ENCODE results near the gene MCCD1. TPM values are rescaled to one million over a fixed set of nuclear protein-coding genes. Genes with fewer than 3 reads are reported as not detected.

The MCCD1 gene
- total and polyA plus RNA-seq, 2 experiments from 2014 or later: not detected

DNA sequence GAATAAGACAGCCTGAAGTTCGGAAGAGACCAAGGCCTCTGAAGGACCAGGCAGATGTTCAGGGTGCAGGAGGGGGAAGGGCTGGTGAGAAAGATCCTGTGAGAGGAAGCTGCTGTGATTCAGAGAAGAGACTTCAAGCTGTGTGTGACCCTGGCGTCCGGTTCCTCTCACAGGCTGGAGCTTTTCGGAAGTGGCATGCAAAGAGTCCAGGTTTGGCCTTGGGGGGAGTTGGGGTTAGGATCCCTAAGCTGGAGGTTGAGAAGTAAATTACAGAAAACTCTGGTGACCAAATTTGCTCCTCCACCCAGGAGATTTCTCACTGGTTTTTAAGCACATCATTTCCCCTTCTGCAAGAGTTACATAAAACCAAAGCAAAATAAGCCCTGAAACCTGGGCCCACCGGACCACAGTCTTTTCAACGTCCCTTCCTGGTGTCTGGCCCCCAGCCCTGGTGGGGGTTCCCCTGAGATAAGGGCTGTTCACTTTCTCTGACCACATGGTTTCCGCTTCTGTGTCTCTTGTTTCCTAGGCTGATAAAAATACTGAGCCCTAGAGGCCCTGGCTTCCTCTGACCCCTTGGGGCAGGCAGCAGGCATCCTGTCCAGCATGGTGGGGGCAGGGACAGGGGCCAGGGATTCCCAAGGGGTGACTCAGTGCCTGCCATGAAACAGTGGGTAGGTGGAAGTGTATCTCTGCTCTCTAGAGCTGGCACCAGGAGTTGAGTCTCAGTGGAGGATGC is 31.4 kb downstream of the MCCD1 start:
- H3K27ac ChIP-seq: peak overlapping the region; percentile 58
- peaks cover 4% of the 10 kb centered on the region; the same call in 1 of the 2 replicates for H3K79me2 ChIP-seq (ENCODE audit: insufficient read depth)
- no peaks in the 10 kb centered on the region for H3K9me3 ChIP-seq (ENCODE audit: low read depth)
- TF ChIP-seq EZH2phosphoT487 (IDR thresholded peaks at IDR 0.05; ENCODE audit: insufficient read depth, low read depth): no peak
- no peak for TF ChIP-seq EZH2 (IDR thresholded peaks at IDR 0.05; ENCODE audit: insufficient read depth, poor library complexity, severe bottlenecking)
- H2AFZ ChIP-seq: no peak overlapping the region
- peak overlapping the region; percentile 31; the same call in 1 of the 2 replicates for H3K9ac ChIP-seq
- H3K36me3 ChIP-seq (ENCODE audit: low read depth): no peaks in the 10 kb centered on the region; the same call in 1 of the 2 replicates
- no peaks in the 10 kb centered on the region for H4K20me1 ChIP-seq (ENCODE audit: insufficient read depth)
- 75 to 78% methylated on average over 7 of the region's 7 CpGs for WGBS, 2 experiments (ENCODE audit: low coverage in 1 of 2, low lambda C conversion rate in 2 of 2, missing lambda C conversion rate in 2 of 2)
- H3K4me1 ChIP-seq (ENCODE audit: insufficient read depth): peaks cover 41% of the 10 kb centered on the region
- DNase-seq: peak; percentile 75
- no peaks in the 10 kb centered on the region for H3K27me3 ChIP-seq (replicated peaks; ENCODE audit: insufficient read depth)
- in situ Hi-C loops (cut with MboI): no loop called here
- H3K4me2 ChIP-seq (ENCODE audit: unreplicated experiment): peak overlapping the region; percentile 65
- H3F3A ChIP-seq (ENCODE audit: insufficient read depth): peaks cover 50% of the 10 kb centered on the region
- no peaks in the 10 kb centered on the region for H3K9me2 ChIP-seq (ENCODE audit: insufficient read depth)
- H3K4me3 ChIP-seq: peak overlapping the region; percentile 16; the same call in 1 of the 2 replicates

DNA sequence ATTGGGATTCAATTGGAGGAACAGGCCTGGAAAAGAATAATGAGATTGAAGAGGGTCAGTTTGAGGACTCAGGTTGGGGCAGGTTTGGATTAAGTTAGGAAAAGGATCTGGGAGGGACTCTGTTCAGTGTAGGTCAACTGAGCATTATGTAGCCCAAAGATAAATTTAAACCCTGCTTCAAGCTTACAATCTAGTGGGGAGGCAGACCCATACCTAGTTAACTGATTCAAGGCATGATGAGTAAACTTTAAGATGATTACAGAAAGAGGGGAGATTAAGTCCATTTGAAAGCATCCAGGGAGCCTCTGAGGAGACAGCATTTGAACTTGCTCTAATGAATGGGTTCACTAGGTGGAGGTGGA is 31.9 kb downstream of the MCCD1 start:
- H3K9me3 ChIP-seq (ENCODE audit: low read depth): no peaks in the 10 kb centered on the region
- H3K27me3 ChIP-seq (replicated peaks; ENCODE audit: insufficient read depth): no peaks in the 10 kb centered on the region
- no peak overlapping the region for H2AFZ ChIP-seq
- no peaks in the 10 kb centered on the region; the same call in 1 of the 2 replicates for H3K36me3 ChIP-seq (ENCODE audit: low read depth)
- peak overlapping the region; percentile 65 for H3K4me2 ChIP-seq (ENCODE audit: unreplicated experiment)
- H3K9ac ChIP-seq: peak overlapping the region; percentile 31; the same call in 1 of the 2 replicates
- peaks cover 41% of the 10 kb centered on the region for H3K4me1 ChIP-seq (ENCODE audit: insufficient read depth)
- TF ChIP-seq EZH2 (IDR thresholded peaks at IDR 0.05; ENCODE audit: insufficient read depth, poor library complexity, severe bottlenecking) (no peak), EZH2phosphoT487 (IDR thresholded peaks at IDR 0.05; ENCODE audit: insufficient read depth, low read depth) (no peak)
- H4K20me1 ChIP-seq (ENCODE audit: insufficient read depth): no peaks in the 10 kb centered on the region
- H3K27ac ChIP-seq: peak overlapping the region; percentile 58
- H3K79me2 ChIP-seq (ENCODE audit: insufficient read depth): no peaks in the 10 kb centered on the region
- H3K4me3 ChIP-seq: no peak overlapping the region
- no peaks in the 10 kb centered on the region for H3K9me2 ChIP-seq (ENCODE audit: insufficient read depth)
- peaks cover 50% of the 10 kb centered on the region for H3F3A ChIP-seq (ENCODE audit: insufficient read depth)
- in situ Hi-C loops (cut with MboI): no loop called here
- DNase-seq: no peak

DNA sequence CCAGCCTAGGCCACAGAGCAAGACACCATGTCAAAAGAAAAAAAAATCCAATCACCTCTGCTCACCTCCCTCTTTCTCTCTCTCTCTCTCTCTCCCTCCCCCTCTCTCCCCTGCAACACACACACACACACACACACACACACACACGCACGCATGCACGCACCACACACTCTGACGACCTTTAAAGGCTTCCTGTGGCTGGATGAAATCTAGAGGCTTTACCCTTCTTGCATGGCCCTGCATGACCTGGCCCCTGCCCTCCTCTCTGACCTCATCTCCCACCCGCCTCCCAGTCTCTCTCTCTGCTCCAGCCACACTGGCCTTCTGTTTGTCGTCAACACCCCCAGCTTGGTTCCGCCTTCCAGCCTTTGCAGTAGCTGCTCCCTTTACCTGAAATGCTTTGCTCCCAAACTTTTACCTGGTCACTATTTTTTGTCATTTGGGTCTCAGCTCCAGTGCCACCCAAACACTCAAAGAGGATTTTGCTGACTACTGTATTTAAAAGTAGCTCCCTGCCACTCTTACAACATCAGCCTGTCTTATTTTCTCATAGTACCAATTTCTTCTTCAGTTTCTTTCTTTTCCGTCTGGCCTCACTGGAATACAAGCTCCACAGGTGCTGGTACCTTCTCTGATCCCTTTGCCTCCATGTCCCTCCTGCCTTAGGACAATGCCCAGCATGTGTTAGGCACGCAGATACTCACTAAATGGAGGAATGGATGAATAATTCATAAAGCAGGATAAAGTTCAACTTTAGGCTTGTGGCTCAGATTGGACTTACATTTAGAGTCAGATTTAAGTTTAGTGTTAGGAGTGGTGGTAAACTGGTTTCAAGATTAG is 39.0 kb downstream of the MCCD1 start:
- no peak overlapping the region for H2AFZ ChIP-seq
- H3K4me2 ChIP-seq (ENCODE audit: unreplicated experiment): no peak overlapping the region
- H3K9me3 ChIP-seq (ENCODE audit: low read depth): no peaks in the 10 kb centered on the region
- H3K4me3 ChIP-seq: no peak overlapping the region
- no peak overlapping the region for H3K27ac ChIP-seq
- H3K27me3 ChIP-seq (replicated peaks; ENCODE audit: insufficient read depth): no peaks in the 10 kb centered on the region
- H3K36me3 ChIP-seq (ENCODE audit: low read depth): no peaks in the 10 kb centered on the region
- no peak overlapping the region for H3K9ac ChIP-seq
- TF ChIP-seq EZH2phosphoT487 (IDR thresholded peaks at IDR 0.05; ENCODE audit: insufficient read depth, low read depth) (no peak), EZH2 (IDR thresholded peaks at IDR 0.05; ENCODE audit: insufficient read depth, poor library complexity, severe bottlenecking) (no peak)
- peaks cover 11% of the 10 kb centered on the region for H3F3A ChIP-seq (ENCODE audit: insufficient read depth)
- no peak for DNase-seq
- WGBS, 2 experiments (ENCODE audit: low coverage in 1 of 2, low lambda C conversion rate in 2 of 2, missing lambda C conversion rate in 2 of 2): 31 to 43% methylated on average over 8 to 9 of the region's 9 CpGs
- H3K79me2 ChIP-seq (ENCODE audit: insufficient read depth): no peaks in the 10 kb centered on the region
- no peaks in the 10 kb centered on the region for H3K9me2 ChIP-seq (ENCODE audit: insufficient read depth)
- H4K20me1 ChIP-seq (ENCODE audit: insufficient read depth): no peaks in the 10 kb centered on the region
- H3K4me1 ChIP-seq (ENCODE audit: insufficient read depth): peaks cover 10% of the 10 kb centered on the region
- in situ Hi-C loops (cut with MboI): no loop called here

DNA sequence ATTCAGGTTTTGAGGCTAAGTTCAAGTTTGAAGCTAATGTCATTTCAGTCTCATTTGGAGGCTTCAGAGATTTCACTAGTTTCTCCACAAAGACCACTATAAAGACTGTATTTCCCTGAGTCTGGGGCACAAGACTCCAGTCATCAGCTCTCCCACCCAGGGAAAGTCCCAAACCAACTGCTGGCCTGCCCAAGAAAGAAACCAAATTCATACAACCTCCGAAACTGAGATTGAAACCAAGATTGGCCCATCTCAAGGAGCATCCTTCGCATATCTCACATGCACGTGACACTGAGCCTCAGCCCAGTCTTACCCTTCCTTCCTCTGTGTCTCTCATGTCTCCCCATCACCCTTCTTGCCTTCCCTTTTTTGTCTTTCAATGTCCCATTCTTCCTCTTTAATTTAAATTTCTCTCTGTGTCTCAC is 39.8 kb downstream of the MCCD1 start:
- Histone ChIP-seq H3K27ac (no peak overlapping the region), H3K9ac (no peak overlapping the region), H3K36me3 (ENCODE audit: low read depth) (no peaks in the 10 kb centered on the region), H2AFZ (no peak overlapping the region), H3K4me2 (ENCODE audit: unreplicated experiment) (no peak overlapping the region), H3K9me2 (ENCODE audit: insufficient read depth) (no peaks in the 10 kb centered on the region), H3F3A (ENCODE audit: insufficient read depth) (0 out of 2 replicates have a peak, but pooled peaks cover 4% of the 10 kb centered on the region), H3K4me3 (no peak overlapping the region), H3K9me3 (ENCODE audit: low read depth) (no peaks in the 10 kb centered on the region), H4K20me1 (ENCODE audit: insufficient read depth) (no peaks in the 10 kb centered on the region), H3K4me1 (ENCODE audit: insufficient read depth) (peaks cover 3% of the 10 kb centered on the region), H3K79me2 (ENCODE audit: insufficient read depth) (no peaks in the 10 kb centered on the region), H3K27me3 (replicated peaks; ENCODE audit: insufficient read depth) (no peaks in the 10 kb centered on the region)
- DNase-seq: no peak
- in situ Hi-C loops (cut with MboI): no loop called here
- 75 to 80% methylated on average over 3 of the region's 3 CpGs for WGBS, 2 experiments (ENCODE audit: low coverage in 1 of 2, low lambda C conversion rate in 2 of 2, missing lambda C conversion rate in 2 of 2)
- no peak for TF ChIP-seq EZH2 (IDR thresholded peaks at IDR 0.05; ENCODE audit: insufficient read depth, poor library complexity, severe bottlenecking)
- no peak for TF ChIP-seq EZH2phosphoT487 (IDR thresholded peaks at IDR 0.05; ENCODE audit: insufficient read depth, low read depth)
